Measurements from ENCODE around the gene SLC1A7. TPM values are rescaled to one million over a fixed set of nuclear protein-coding genes. Genes with fewer than 3 reads are reported as not detected.

SLC1A7 gene
- total RNA-seq, 1 experiment from 2014 or later = not detected

DNA sequence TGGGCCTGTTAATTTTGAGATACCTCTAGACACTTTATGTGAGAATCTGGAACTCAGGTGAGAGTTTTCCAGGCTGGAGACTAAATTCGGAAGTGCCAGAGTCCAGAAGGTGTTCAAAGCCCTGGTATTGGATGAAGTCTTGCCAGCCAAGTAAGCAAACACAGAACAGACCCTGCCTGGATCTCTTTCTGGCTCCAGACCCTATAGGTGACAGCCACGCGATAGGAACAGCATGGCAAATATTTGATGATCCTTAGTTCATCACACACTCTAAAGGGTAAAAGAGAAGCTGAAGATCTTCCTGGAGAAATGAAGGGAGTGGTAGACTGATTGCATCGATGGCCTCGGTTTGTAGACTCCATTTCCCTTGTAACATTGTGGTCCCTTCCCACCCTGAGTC, 30.7 kb downstream of the SLC1A7 start:
- TF ChIP-seq POLR2AphosphoS5 (IDR thresholded peaks at IDR 0.05; ENCODE audit: low read depth, low read length) = no peak
- no peak for TF ChIP-seq FOSL1 (IDR thresholded peaks at IDR 0.05; ENCODE audit: low read depth)
- TF ChIP-seq, protein P1, sequence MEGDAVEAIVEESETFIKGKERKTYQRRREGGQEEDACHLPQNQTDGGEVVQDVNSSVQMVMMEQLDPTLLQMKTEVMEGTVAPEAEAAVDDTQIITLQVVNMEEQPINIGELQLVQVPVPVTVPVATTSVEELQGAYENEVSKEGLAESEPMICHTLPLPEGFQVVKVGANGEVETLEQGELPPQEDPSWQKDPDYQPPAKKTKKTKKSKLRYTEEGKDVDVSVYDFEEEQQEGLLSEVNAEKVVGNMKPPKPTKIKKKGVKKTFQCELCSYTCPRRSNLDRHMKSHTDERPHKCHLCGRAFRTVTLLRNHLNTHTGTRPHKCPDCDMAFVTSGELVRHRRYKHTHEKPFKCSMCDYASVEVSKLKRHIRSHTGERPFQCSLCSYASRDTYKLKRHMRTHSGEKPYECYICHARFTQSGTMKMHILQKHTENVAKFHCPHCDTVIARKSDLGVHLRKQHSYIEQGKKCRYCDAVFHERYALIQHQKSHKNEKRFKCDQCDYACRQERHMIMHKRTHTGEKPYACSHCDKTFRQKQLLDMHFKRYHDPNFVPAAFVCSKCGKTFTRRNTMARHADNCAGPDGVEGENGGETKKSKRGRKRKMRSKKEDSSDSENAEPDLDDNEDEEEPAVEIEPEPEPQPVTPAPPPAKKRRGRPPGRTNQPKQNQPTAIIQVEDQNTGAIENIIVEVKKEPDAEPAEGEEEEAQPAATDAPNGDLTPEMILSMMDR (IDR thresholded peaks at IDR 0.05 in 2 of 3, conservative IDR thresholded peaks at IDR 0.05 in 1 of 3; ENCODE audit: borderline replicate concordance in 1 of 3, insufficient read depth in 1 of 3, low read depth in 2 of 3, low read length in 2 of 3) = no peak
- TF ChIP-seq SRF (IDR thresholded peaks at IDR 0.05; ENCODE audit: low read depth) = no peak
- TF ChIP-seq SIN3A (IDR thresholded peaks at IDR 0.05; ENCODE audit: low read depth) = no peak
- no peak for TF ChIP-seq ZNF274 (IDR thresholded peaks at IDR 0.05; ENCODE audit: low read depth, low read length)
- TF ChIP-seq, protein P2, sequence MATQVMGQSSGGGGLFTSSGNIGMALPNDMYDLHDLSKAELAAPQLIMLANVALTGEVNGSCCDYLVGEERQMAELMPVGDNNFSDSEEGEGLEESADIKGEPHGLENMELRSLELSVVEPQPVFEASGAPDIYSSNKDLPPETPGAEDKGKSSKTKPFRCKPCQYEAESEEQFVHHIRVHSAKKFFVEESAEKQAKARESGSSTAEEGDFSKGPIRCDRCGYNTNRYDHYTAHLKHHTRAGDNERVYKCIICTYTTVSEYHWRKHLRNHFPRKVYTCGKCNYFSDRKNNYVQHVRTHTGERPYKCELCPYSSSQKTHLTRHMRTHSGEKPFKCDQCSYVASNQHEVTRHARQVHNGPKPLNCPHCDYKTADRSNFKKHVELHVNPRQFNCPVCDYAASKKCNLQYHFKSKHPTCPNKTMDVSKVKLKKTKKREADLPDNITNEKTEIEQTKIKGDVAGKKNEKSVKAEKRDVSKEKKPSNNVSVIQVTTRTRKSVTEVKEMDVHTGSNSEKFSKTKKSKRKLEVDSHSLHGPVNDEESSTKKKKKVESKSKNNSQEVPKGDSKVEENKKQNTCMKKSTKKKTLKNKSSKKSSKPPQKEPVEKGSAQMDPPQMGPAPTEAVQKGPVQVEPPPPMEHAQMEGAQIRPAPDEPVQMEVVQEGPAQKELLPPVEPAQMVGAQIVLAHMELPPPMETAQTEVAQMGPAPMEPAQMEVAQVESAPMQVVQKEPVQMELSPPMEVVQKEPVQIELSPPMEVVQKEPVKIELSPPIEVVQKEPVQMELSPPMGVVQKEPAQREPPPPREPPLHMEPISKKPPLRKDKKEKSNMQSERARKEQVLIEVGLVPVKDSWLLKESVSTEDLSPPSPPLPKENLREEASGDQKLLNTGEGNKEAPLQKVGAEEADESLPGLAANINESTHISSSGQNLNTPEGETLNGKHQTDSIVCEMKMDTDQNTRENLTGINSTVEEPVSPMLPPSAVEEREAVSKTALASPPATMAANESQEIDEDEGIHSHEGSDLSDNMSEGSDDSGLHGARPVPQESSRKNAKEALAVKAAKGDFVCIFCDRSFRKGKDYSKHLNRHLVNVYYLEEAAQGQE (IDR thresholded peaks at IDR 0.05; ENCODE audit: low read depth) = no peak
- TF ChIP-seq EGR1 (IDR thresholded peaks at IDR 0.05; ENCODE audit: low read depth) = no peak
- no peak for TF ChIP-seq SP1 (IDR thresholded peaks at IDR 0.05; ENCODE audit: low read depth)
- TF ChIP-seq POLR2A (IDR thresholded peaks at IDR 0.05; ENCODE audit: borderline replicate concordance, extremely low read depth, insufficient read depth, insufficient read length) = no peak
- TF ChIP-seq JUND (IDR thresholded peaks at IDR 0.05) = no peak
- TF ChIP-seq EZH2phosphoT487 (IDR thresholded peaks at IDR 0.05; ENCODE audit: borderline replicate concordance) = no peak
- TF ChIP-seq, protein P3, sequence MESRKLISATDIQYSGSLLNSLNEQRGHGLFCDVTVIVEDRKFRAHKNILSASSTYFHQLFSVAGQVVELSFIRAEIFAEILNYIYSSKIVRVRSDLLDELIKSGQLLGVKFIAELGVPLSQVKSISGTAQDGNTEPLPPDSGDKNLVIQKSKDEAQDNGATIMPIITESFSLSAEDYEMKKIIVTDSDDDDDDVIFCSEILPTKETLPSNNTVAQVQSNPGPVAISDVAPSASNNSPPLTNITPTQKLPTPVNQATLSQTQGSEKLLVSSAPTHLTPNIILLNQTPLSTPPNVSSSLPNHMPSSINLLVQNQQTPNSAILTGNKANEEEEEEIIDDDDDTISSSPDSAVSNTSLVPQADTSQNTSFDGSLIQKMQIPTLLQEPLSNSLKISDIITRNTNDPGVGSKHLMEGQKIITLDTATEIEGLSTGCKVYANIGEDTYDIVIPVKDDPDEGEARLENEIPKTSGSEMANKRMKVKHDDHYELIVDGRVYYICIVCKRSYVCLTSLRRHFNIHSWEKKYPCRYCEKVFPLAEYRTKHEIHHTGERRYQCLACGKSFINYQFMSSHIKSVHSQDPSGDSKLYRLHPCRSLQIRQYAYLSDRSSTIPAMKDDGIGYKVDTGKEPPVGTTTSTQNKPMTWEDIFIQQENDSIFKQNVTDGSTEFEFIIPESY (IDR thresholded peaks at IDR 0.05; ENCODE audit: extremely low read depth, insufficient replicate concordance, low read length) = no peak
- TF ChIP-seq ELF1 (IDR thresholded peaks at IDR 0.05; ENCODE audit: borderline replicate concordance, low read depth) = no peak
- no peak for TF ChIP-seq CBX3 (IDR thresholded peaks at IDR 0.05; ENCODE audit: low read depth)
- Histone ChIP-seq H4K20me1 (ENCODE audit: insufficient read depth) (no peaks in the 10 kb centered on the region), H3K9me3 (ENCODE audit: control insufficient read depth in 1 of 2, insufficient read depth in 1 of 2, low read depth in 1 of 2, low read length in 2 of 2) (peaks cover 0 to 7% of the 10 kb centered on the region in 2 experiments; a peak in 1 of 4 replicates), H3K36me3 (ENCODE audit: control insufficient read depth in 1 of 2, insufficient read depth in 2 of 2, low read length in 2 of 2) (no peaks in the 10 kb centered on the region), H3K27me3 (ENCODE audit: insufficient read depth, low read length) (no peaks in the 10 kb centered on the region), H3K9ac (ENCODE audit: low read length) (no peak overlapping the region), H3K4me1 (ENCODE audit: control insufficient read depth in 1 of 2, insufficient read depth in 2 of 2, low read length in 2 of 2) (peaks cover 0 to 20% of the 10 kb centered on the region in 2 experiments; a peak in 2 of 4 replicates), H3K4me3 (replicated peaks in 1 of 2; ENCODE audit: low read depth in 1 of 2, low read length in 2 of 2) (no peak overlapping the region), H3K4me2 (ENCODE audit: low read length) (no peak overlapping the region), H3K79me2 (ENCODE audit: insufficient read depth, low read length) (no peaks in the 10 kb centered on the region), H2AFZ (ENCODE audit: low read depth, low read length, poor library complexity, severe bottlenecking) (no peak overlapping the region), H3K9me2 (ENCODE audit: insufficient read depth) (no peaks in the 10 kb centered on the region), H3K27ac (ENCODE audit: low read depth, low read length) (no peak overlapping the region)
- ATAC-seq (no peak), DNase-seq (ENCODE audit: low read depth, low spot score) (no peak)
- CTCF ChIA-PET = no interaction called here
- POLR2A ChIA-PET = no interaction called here
- BruUV-seq (replicated peaks) = no TSS peak
- RAD21 ChIA-PET (ENCODE audit: low non-redundant PET in 1 of 2, low total read pairs in 2 of 2, uncharacterized antibody in 2 of 2, unreplicated experiment in 2 of 2) = no interaction called here
- intact Hi-C loops (cut with micrococcal nuclease) = no loop called here

All from HCT116 (cell line).